ENCODE results near the gene S100G. TPM values are rescaled to one million over a fixed set of nuclear protein-coding genes. Genes with fewer than 3 reads are reported as not detected.

The S100G gene
- total RNA-seq, 1 experiment from 2014 or later, result not detected

DNA sequence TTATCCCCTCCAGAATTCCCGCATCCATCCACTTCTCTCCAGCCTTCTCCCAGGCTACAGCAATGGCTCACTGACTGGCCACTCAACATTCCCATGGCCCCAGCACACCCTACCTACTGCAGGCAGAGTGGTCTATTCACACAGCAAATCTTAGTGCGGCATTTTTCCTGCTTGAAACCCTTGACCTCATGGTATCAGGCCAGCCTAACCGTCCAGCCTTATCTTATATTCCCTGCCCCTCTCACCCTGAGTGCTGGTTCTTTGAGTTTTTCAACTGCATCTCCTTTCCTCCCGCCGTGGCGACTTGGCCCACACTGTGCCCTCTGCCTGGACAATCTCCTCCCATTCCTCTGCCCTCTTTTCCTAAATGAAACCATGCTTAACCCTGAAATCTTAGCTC is 10.0 kb upstream of the S100G start:
- in situ Hi-C loops (cut with HindIII; ENCODE audit: low pct_unique_long_range_greater_than_20kb, low sequenced_read_pairs), result no loop called here
- ChIA-PET CTCF (no interaction called here), POLR2A (no interaction called here)
- H3K27me3 ChIP-seq (ENCODE audit: control insufficient read depth, insufficient read depth, low read length), result no peaks in the 10 kb centered on the region
- DNase-seq (ENCODE audit: low read depth, low spot score) (no peak), ATAC-seq (no peak)
- intact Hi-C loops (cut with micrococcal nuclease; ENCODE audit: unreplicated experiment), result no loop called here
- no peak overlapping the region for H3K27ac ChIP-seq (ENCODE audit: low read length)
- no peaks in the 10 kb centered on the region for H3K36me3 ChIP-seq (ENCODE audit: control insufficient read depth, insufficient read depth, low read length)
- H3K4me1 ChIP-seq (ENCODE audit: control insufficient read depth, insufficient read depth, low read length), result no peaks in the 10 kb centered on the region
- no peaks in the 10 kb centered on the region for H3K9me3 ChIP-seq (ENCODE audit: control insufficient read depth, insufficient read depth, low read depth, low read length)
- BruUV-seq (replicated peaks), result no TSS peak
- TF ChIP-seq, protein P1, sequence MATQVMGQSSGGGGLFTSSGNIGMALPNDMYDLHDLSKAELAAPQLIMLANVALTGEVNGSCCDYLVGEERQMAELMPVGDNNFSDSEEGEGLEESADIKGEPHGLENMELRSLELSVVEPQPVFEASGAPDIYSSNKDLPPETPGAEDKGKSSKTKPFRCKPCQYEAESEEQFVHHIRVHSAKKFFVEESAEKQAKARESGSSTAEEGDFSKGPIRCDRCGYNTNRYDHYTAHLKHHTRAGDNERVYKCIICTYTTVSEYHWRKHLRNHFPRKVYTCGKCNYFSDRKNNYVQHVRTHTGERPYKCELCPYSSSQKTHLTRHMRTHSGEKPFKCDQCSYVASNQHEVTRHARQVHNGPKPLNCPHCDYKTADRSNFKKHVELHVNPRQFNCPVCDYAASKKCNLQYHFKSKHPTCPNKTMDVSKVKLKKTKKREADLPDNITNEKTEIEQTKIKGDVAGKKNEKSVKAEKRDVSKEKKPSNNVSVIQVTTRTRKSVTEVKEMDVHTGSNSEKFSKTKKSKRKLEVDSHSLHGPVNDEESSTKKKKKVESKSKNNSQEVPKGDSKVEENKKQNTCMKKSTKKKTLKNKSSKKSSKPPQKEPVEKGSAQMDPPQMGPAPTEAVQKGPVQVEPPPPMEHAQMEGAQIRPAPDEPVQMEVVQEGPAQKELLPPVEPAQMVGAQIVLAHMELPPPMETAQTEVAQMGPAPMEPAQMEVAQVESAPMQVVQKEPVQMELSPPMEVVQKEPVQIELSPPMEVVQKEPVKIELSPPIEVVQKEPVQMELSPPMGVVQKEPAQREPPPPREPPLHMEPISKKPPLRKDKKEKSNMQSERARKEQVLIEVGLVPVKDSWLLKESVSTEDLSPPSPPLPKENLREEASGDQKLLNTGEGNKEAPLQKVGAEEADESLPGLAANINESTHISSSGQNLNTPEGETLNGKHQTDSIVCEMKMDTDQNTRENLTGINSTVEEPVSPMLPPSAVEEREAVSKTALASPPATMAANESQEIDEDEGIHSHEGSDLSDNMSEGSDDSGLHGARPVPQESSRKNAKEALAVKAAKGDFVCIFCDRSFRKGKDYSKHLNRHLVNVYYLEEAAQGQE (IDR thresholded peaks at IDR 0.05; ENCODE audit: insufficient read depth in 1 of 2, low read depth in 2 of 2, low read length in 1 of 2), result no peak
- TF ChIP-seq SIN3A (IDR thresholded peaks at IDR 0.05; ENCODE audit: borderline replicate concordance, insufficient read depth, low read depth, low read length) (no peak), TCF7L2 (IDR thresholded peaks at IDR 0.05; ENCODE audit: low read depth, low read length) (no peak), POLR2AphosphoS5 (IDR thresholded peaks at IDR 0.05; ENCODE audit: low read depth, low read length) (no peak)
- TF ChIP-seq, protein P2, sequence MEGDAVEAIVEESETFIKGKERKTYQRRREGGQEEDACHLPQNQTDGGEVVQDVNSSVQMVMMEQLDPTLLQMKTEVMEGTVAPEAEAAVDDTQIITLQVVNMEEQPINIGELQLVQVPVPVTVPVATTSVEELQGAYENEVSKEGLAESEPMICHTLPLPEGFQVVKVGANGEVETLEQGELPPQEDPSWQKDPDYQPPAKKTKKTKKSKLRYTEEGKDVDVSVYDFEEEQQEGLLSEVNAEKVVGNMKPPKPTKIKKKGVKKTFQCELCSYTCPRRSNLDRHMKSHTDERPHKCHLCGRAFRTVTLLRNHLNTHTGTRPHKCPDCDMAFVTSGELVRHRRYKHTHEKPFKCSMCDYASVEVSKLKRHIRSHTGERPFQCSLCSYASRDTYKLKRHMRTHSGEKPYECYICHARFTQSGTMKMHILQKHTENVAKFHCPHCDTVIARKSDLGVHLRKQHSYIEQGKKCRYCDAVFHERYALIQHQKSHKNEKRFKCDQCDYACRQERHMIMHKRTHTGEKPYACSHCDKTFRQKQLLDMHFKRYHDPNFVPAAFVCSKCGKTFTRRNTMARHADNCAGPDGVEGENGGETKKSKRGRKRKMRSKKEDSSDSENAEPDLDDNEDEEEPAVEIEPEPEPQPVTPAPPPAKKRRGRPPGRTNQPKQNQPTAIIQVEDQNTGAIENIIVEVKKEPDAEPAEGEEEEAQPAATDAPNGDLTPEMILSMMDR (IDR thresholded peaks at IDR 0.05), result no peak
- no peak overlapping the region for H3K4me3 ChIP-seq (ENCODE audit: low read depth in 2 of 2, low read length in 2 of 2)

DNA sequence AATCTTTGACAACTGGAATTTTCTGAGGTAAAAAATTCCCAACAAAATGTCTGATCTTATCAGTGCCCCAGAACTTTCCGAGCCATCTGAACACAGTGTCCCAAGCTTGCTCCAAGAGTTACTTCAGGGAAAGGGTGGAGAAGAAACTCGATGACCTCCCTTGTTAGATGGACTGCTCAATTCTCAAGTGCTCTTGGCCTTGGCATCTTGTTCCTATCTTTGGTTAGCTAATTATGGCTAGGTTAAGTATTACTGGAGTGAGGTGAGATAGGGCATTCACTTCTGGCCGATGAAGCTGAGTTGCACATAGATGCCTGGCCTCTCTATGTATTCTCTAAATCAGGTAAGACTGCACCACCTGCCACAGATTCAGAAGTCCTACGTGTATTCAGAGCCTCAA is 9.1 kb upstream of the S100G start:
- TF ChIP-seq SIN3A (IDR thresholded peaks at IDR 0.05; ENCODE audit: borderline replicate concordance, insufficient read depth, low read depth, low read length), result no peak
- TF ChIP-seq, protein P1 (IDR thresholded peaks at IDR 0.05; ENCODE audit: insufficient read depth in 1 of 2, low read depth in 2 of 2, low read length in 1 of 2), result no peak
- no peak for TF ChIP-seq TCF7L2 (IDR thresholded peaks at IDR 0.05; ENCODE audit: low read depth, low read length)
- TF ChIP-seq, protein P2 (IDR thresholded peaks at IDR 0.05), result no peak
- TF ChIP-seq POLR2AphosphoS5 (IDR thresholded peaks at IDR 0.05; ENCODE audit: low read depth, low read length), result no peak
- ATAC-seq (no peak), DNase-seq (ENCODE audit: low read depth, low spot score) (no peak)
- Histone ChIP-seq H3K4me1 (ENCODE audit: control insufficient read depth, insufficient read depth, low read length) (no peaks in the 10 kb centered on the region), H3K4me3 (ENCODE audit: low read depth in 2 of 2, low read length in 2 of 2) (no peak overlapping the region), H3K36me3 (ENCODE audit: control insufficient read depth, insufficient read depth, low read length) (no peaks in the 10 kb centered on the region), H3K9me3 (ENCODE audit: control insufficient read depth, insufficient read depth, low read depth, low read length) (no peaks in the 10 kb centered on the region), H3K27ac (ENCODE audit: low read length) (no peak overlapping the region), H3K27me3 (ENCODE audit: control insufficient read depth, insufficient read depth, low read length) (no peaks in the 10 kb centered on the region)
- ChIA-PET POLR2A (no interaction called here), CTCF (no interaction called here)
- intact Hi-C loops (cut with micrococcal nuclease; ENCODE audit: unreplicated experiment) (no loop called here), in situ Hi-C loops (cut with HindIII; ENCODE audit: low pct_unique_long_range_greater_than_20kb, low sequenced_read_pairs) (no loop called here)
- no TSS peak for BruUV-seq (replicated peaks)
